SK-N-SH (cell line): ENCODE measurements around the gene SLC9C1. TPM values are rescaled to one million over a fixed set of nuclear protein-coding genes. Genes with fewer than 3 reads are reported as not detected.

Experiments
- CTCF ChIA-PET: fragments of 300-600, 350-600 bp; formaldehyde crosslinking; extraction: SDS; loops from one replicate; lab custom pipeline; 2021; lab: Yijun Ruan, JAX
- POLR2A ChIA-PET: fragments of 350-600 bp; sonication (Branson Sonifier 250); formaldehyde crosslinking; extraction: SDS; loops from one replicate; lab custom pipeline; 2020; ENCODE audit warnings: antibody characterized with exemption, inconsistent platforms; lab: Yijun Ruan, JAX
- DNase-seq: peaks from one replicate; pipeline ENCODE4 v3.0.0; 2012
- H2AFZ ChIP-seq: fragments of 200-600 bp; sonication (generic); 2 replicates; pipeline ENCODE4 v1.8.1; 2016; ENCODE audit warnings: antibody characterized with exemption, mild to moderate bottlenecking, low read depth
- H3F3A ChIP-seq: fragments of 200-600 bp; sonication (generic); replicated peaks from 2 replicates; pipeline ENCODE3; 2016; ENCODE audit warnings: antibody characterized with exemption, mild to moderate bottlenecking; ENCODE audit not compliant: insufficient read depth
- H3K27ac ChIP-seq, 2 experiments: fragments of 200-500 bp in 1 of 2; fragments of 200-600 bp in 1 of 2; sonication (Bioruptor generic) in 1 of 2; sonication (generic), shearing (Covaris generic) in 1 of 2; 2 replicates each; pipeline versions ENCODE4 v1.5.1 to v1.6.1; 2014 to 2016; ENCODE audit warnings: low read depth in 2 of 2, inconsistent platforms in 1 of 2, low read length in 1 of 2, mild to moderate bottlenecking in 1 of 2, mixed read lengths in 1 of 2
- H3K27me3 ChIP-seq: fragments of 200-600 bp; sonication (generic), shearing (Covaris generic); 2 replicates; pipeline ENCODE4 v1.6.1; 2016; ENCODE audit warnings: mixed run types; ENCODE audit not compliant: insufficient read depth
- H3K36me3 ChIP-seq, 2 experiments: fragments of 200-500 bp in 1 of 2; fragments of 200-600 bp in 1 of 2; sonication (Bioruptor generic) in 1 of 2; sonication (generic) in 1 of 2; replicated peaks in 1 of 2; 2 replicates each; pipeline versions ENCODE3 to v1.5.1; 2014 to 2016; ENCODE audit warnings: low read length in 1 of 2, mild to moderate bottlenecking in 1 of 2; ENCODE audit not compliant: insufficient read depth in 2 of 2, control insufficient read depth in 1 of 2
- H3K4me1 ChIP-seq, 2 experiments: fragments of 200-500 bp in 1 of 2; fragments of 200-600 bp in 1 of 2; sonication (Bioruptor generic) in 1 of 2; sonication (generic), shearing (Covaris generic) in 1 of 2; 2 replicates each; pipeline versions ENCODE4 v1.5.1 to v1.6.1; 2014 to 2016; ENCODE audit warnings: low read depth in 1 of 2, low read length in 1 of 2, mixed run types in 1 of 2; ENCODE audit not compliant: insufficient read depth in 2 of 2, control insufficient read depth in 1 of 2
- H3K4me2 ChIP-seq: fragments of 200-600 bp; sonication (generic), shearing (Covaris generic); 2 replicates; pipeline ENCODE4 v1.6.1; 2017; ENCODE audit warnings: mixed run types
- H3K4me3 ChIP-seq, 2 experiments: fragments of 200-500 bp in 1 of 2; fragments of 200-600 bp in 1 of 2; sonication (Bioruptor generic) in 1 of 2; sonication (generic), shearing (Covaris generic) in 1 of 2; 2 replicates each; pipeline versions ENCODE4 v1.5.1 to v1.8.1; 2014 to 2016; ENCODE audit warnings: low read depth in 2 of 2, inconsistent platforms in 1 of 2, low read length in 1 of 2, mild to moderate bottlenecking in 1 of 2, mixed read lengths in 1 of 2, moderate library complexity in 1 of 2
- H3K79me2 ChIP-seq: fragments of 200-600 bp; sonication (generic); 2 replicates; pipeline ENCODE4 v1.8.1; 2017; ENCODE audit warnings: mild to moderate bottlenecking; ENCODE audit not compliant: insufficient read depth
- H3K9ac ChIP-seq: fragments of 200-600 bp; sonication (generic); 2 replicates; pipeline ENCODE4 v1.6.1; 2017; ENCODE audit warnings: mixed run types
- H3K9me2 ChIP-seq: fragments of 200-600 bp; sonication (generic); 2 replicates; pipeline ENCODE4 v1.6.1; 2017; ENCODE audit warnings: mixed run types
- H3K9me3 ChIP-seq: fragments of 200-600 bp; sonication (generic); 2 replicates; pipeline ENCODE4 v1.6.1; 2017; ENCODE audit warnings: mixed run types, mild to moderate bottlenecking, moderate library complexity
- H4K20me1 ChIP-seq: fragments of 200-600 bp; sonication (generic); 2 replicates; pipeline ENCODE4 v1.6.1; 2017; ENCODE audit warnings: mild to moderate bottlenecking, mixed run types; ENCODE audit not compliant: insufficient read depth
- EP300 ChIP-seq, 2 experiments: IDR thresholded peaks; 2 replicates each; pipeline versions ENCODE4 v1.4.0 to v1.6.1; 2012; ENCODE audit warnings: borderline replicate concordance in 1 of 2, low read depth in 1 of 2, low read length in 1 of 2
- EZH2phosphoT487 ChIP-seq: fragments of 200-600 bp; sonication (generic); IDR thresholded peaks from 2 replicates; pipeline ENCODE4 v1.6.1; 2017; ENCODE audit warnings: low read depth, mixed run types, mild to moderate bottlenecking, antibody characterized with exemption, moderate library complexity, borderline replicate concordance
- NFIC ChIP-seq: IDR thresholded peaks from 2 replicates; pipeline ENCODE4 v1.4.0; 2012; ENCODE audit warnings: borderline replicate concordance
- POLR2AphosphoS5 ChIP-seq: IDR thresholded peaks from 2 replicates; pipeline ENCODE4 v1.6.1; 2012; ENCODE audit warnings: low read depth, low read length
- RAD21 ChIP-seq: IDR thresholded peaks from 2 replicates; pipeline ENCODE4 v1.6.1; 2012; ENCODE audit warnings: mild to moderate bottlenecking, low read length
- RCOR1 ChIP-seq: fragments of 150-350 bp; IDR thresholded peaks from 2 replicates; pipeline ENCODE4 v1.6.1; 2017; ENCODE audit warnings: antibody characterized with exemption, low read length
- REST ChIP-seq: IDR thresholded peaks from 2 replicates; pipeline ENCODE4 v1.6.1; 2012; ENCODE audit warnings: mild to moderate bottlenecking, low read depth, low read length, moderate library complexity
- RFX5 ChIP-seq: IDR thresholded peaks from 2 replicates; pipeline ENCODE4 v1.6.1; 2012; ENCODE audit warnings: mild to moderate bottlenecking, improper control_type of control experiment, low read length
- RXRA ChIP-seq: IDR thresholded peaks from 2 replicates; pipeline ENCODE4 v1.4.0; 2012; ENCODE audit warnings: low read depth, mild to moderate bottlenecking, borderline replicate concordance
- SMC3 ChIP-seq: IDR thresholded peaks from 2 replicates; pipeline ENCODE4 v1.6.1; 2012; ENCODE audit warnings: low read depth, low read length, improper control_type of control experiment
- TCF12 ChIP-seq: IDR thresholded peaks from 2 replicates; pipeline ENCODE4 v1.4.0; 2012
- TEAD4 ChIP-seq: IDR thresholded peaks from 2 replicates; pipeline ENCODE4 v1.4.0; 2012; ENCODE audit warnings: mild to moderate bottlenecking, borderline replicate concordance; ENCODE audit not compliant: insufficient read depth
- YY1 ChIP-seq: IDR thresholded peaks from 2 replicates; pipeline ENCODE4 v1.4.0; 2012; ENCODE audit warnings: low read depth, mild to moderate bottlenecking
- WGBS: methylation state at CpG from one replicate; pipeline ENCODE4 v1.1.6; 2017; ENCODE audit warnings: low lambda C conversion rate; 5-methylcytosine and 5-hydroxymethylcytosine counted together
- polyA plus RNA-seq, 3 experiments: library from polyadenylated mRNA; depleted of rRNA; stranded (reverse); fragments of >200 nt; gene quantifications; 2 replicates each; pipeline ENCODE4 v1.2.3, GENCODE V29; 2012
- TF ChIP-seq, protein P1 (sequence below): IDR thresholded peaks from 2 replicates; pipeline ENCODE4 v1.4.0; 2012; ENCODE audit warnings: low read depth
- TF ChIP-seq, protein P2 (sequence below): IDR thresholded peaks from 2 replicates; pipeline ENCODE4 v1.4.0; 2012; ENCODE audit warnings: low read depth, borderline replicate concordance

SLC9C1 gene
- polyA plus RNA-seq, 1 of the 3 experiments (the other 2 are of a cell fraction): not detected

DNA sequence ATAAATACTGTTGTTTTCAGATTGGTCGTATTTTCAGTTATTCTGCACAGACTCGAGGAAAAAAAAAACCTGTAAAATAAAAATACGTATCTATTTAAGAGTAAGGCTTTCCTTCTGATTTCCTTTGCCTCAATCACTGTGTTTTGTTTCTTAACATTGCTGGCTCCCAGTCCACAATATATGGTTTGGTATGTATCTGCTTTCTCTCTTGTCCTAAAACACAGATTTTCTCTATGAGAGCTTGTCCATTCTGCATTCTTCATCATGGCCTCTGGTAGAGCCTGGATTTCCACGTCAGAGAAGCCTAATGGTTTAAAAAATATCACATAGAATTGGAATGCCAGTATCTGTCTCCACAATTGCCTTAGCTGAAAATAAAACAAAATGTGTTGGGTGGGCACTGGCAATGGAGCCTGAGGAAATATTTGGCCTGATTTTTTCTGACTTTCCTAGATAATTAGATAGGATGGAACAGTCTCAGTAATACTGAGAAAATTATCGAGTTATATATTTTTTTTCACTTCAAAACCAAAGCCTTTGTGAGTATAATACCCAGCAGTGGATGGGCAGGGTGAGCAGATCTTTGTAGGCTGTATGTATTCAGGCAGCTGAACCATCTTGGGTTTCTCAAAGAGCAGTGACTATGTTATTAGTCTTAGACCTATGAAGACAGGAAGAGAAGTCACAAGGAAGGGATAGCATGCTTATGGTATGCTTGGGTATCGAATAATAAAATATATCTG lies 40.8 kb upstream of the SLC9C1 start:
- POLR2A ChIA-PET: interaction anchor here (0.6 to 2.5 kb wide), 5 partner anchors 12 to 227 kb away, joined by 3 to 20 read pairs (median 19); partner anchors contain the start of genes ATG3, SLC35A5 and SLC9C1
- Histone ChIP-seq H3K79me2 (no peaks in the 10 kb centered on the region), H3K9ac (no peak overlapping the region)

More for the DNA sequence above, 40.8 kb upstream of the SLC9C1 start:
- WGBS: 45% methylated on average over 6 of the region's 6 CpGs
- H3K4me1 ChIP-seq: peaks cover 0 to 2% of the 10 kb centered on the region in 2 experiments; a peak in 2 of 4 replicates
- no peak overlapping the region for H2AFZ ChIP-seq
- no peaks in the 10 kb centered on the region for H4K20me1 ChIP-seq
- TF ChIP-seq TCF12 (no peak), RCOR1 (no peak), RXRA (no peak), TEAD4 (no peak), REST (no peak), YY1 (no peak), EP300 (IDR thresholded peaks at IDR 0.05; ENCODE audit: borderline replicate concordance in 1 of 2, low read depth in 1 of 2, low read length in 1 of 2) (no peak), NFIC (no peak), RFX5 (no peak), EZH2phosphoT487 (no peak), POLR2AphosphoS5 (no peak), SMC3 (no peak), RAD21 (no peak)
- TF ChIP-seq, protein P1, sequence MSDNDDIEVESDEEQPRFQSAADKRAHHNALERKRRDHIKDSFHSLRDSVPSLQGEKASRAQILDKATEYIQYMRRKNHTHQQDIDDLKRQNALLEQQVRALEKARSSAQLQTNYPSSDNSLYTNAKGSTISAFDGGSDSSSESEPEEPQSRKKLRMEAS: no peak
- TF ChIP-seq, protein P2, sequence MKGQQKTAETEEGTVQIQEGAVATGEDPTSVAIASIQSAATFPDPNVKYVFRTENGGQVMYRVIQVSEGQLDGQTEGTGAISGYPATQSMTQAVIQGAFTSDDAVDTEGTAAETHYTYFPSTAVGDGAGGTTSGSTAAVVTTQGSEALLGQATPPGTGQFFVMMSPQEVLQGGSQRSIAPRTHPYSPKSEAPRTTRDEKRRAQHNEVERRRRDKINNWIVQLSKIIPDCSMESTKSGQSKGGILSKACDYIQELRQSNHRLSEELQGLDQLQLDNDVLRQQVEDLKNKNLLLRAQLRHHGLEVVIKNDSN: no peak
- no peaks in the 10 kb centered on the region; the same call in 1 of the 2 replicates for H3K27me3 ChIP-seq
- H3K27ac ChIP-seq: no peak overlapping the region
- no peaks in the 10 kb centered on the region for H3K36me3 ChIP-seq
- no peaks in the 10 kb centered on the region for H3K9me2 ChIP-seq
- CTCF ChIA-PET: interaction anchor here (0.7 to 3.5 kb wide), 4 partner anchors 12 to 263 kb away, joined by 3 to 32 read pairs (median 18); partner anchors contain the start of gene SLC9C1
- no peaks in the 10 kb centered on the region for H3F3A ChIP-seq
- no peak overlapping the region for H3K4me2 ChIP-seq
- no peak for DNase-seq
- no peaks in the 10 kb centered on the region for H3K9me3 ChIP-seq
- H3K4me3 ChIP-seq: no peak overlapping the region
